WERI-Rb-1 (cell line): ENCODE measurements around the gene LIN7C.

Experiments used
- DNase-seq: peaks from one replicate; pipeline ENCODE4 v3.0.0-alpha.2; 2020
- H3K27ac ChIP-seq: fragments of 250-450 bp; sonication (Bioruptor Pico); 2 replicates; pipeline ENCODE4 v1.5.1; 2020; ENCODE audit warnings: mild to moderate bottlenecking, moderate library complexity
- H3K27me3 ChIP-seq: fragments of 250-450 bp; sonication (Bioruptor Pico); 2 replicates; pipeline ENCODE4 v1.5.1; 2021; ENCODE audit warnings: mild to moderate bottlenecking, low read depth, moderate library complexity; ENCODE audit not compliant: insufficient read depth, severe bottlenecking
- H3K36me3 ChIP-seq: fragments of 250-450 bp; sonication (Bioruptor Pico); 2 replicates; pipeline ENCODE4 v1.5.1; 2020; ENCODE audit warnings: mild to moderate bottlenecking, moderate library complexity
- H3K4me3 ChIP-seq: 2 replicates; pipeline ENCODE4 v1.5.1; 2011; ENCODE audit warnings: low read depth, mild to moderate bottlenecking, control low read depth, low read length
- H3K9me3 ChIP-seq: fragments of 250-450 bp; sonication (Bioruptor Pico); 2 replicates; pipeline ENCODE4 v1.5.1; 2021; ENCODE audit warnings: mild to moderate bottlenecking, moderate library complexity; ENCODE audit not compliant: severe bottlenecking
- CTCF ChIP-seq: IDR thresholded peaks from 2 replicates; pipeline ENCODE4 v1.5.1; 2011; ENCODE audit warnings: low read depth, mild to moderate bottlenecking, control low read depth, inconsistent platforms, low read length

Gene LIN7C

GRCh38 chr11:27505781-27506180, 788 bp downstream of the LIN7C start:
- peaks cover 35% of the 10 kb centered on the region for H3K36me3 ChIP-seq
- H3K27me3 ChIP-seq = no peaks in the 10 kb centered on the region
- peak overlapping the region; percentile 88 for H3K4me3 ChIP-seq
- no peak for DNase-seq
- peak overlapping the region; percentile 91 for H3K27ac ChIP-seq
- no peak for TF ChIP-seq CTCF
- H3K9me3 ChIP-seq = no peaks in the 10 kb centered on the region

- no peak for TF ChIP-seq CTCF
- Histone ChIP-seq H3K27me3 (no peaks in the 10 kb centered on the region), H3K9me3 (no peaks in the 10 kb centered on the region), H3K27ac (no peak overlapping the region), H3K4me3 (no peak overlapping the region), H3K36me3 (peaks cover 48% of the 10 kb centered on the region)
- no peak for DNase-seq
These were observed 2.4 kb downstream of the LIN7C start for GRCh38 chr11:27504205-27504604.

GRCh38 chr11:27501100-27501499, 5.5 kb downstream of the LIN7C start:
- no peak overlapping the region for H3K4me3 ChIP-seq
- no peak overlapping the region for H3K27ac ChIP-seq
- no peak for DNase-seq
- H3K36me3 ChIP-seq = peaks cover 62% of the 10 kb centered on the region
- H3K27me3 ChIP-seq = no peaks in the 10 kb centered on the region
- TF ChIP-seq CTCF = no peak
- H3K9me3 ChIP-seq = no peaks in the 10 kb centered on the region

GRCh38 chr11:27497911-27498310, 8.7 kb downstream of the LIN7C start:
- no peak for DNase-seq
- no peak overlapping the region for H3K4me3 ChIP-seq
- peaks cover 55% of the 10 kb centered on the region for H3K36me3 ChIP-seq
- no peak for TF ChIP-seq CTCF
- no peaks in the 10 kb centered on the region for H3K9me3 ChIP-seq
- no peak overlapping the region for H3K27ac ChIP-seq
- H3K27me3 ChIP-seq = no peaks in the 10 kb centered on the region

GRCh38 chr11:27497284-27497866, 9.2 kb downstream of the LIN7C start:
- H3K36me3 ChIP-seq = peaks cover 54% of the 10 kb centered on the region
- H3K27ac ChIP-seq = no peak overlapping the region
- no peak for DNase-seq

More at GRCh38 chr11:27497284-27497866, 9.2 kb downstream of the LIN7C start:
- Histone ChIP-seq H3K4me3 (no peak overlapping the region), H3K9me3 (no peaks in the 10 kb centered on the region), H3K27me3 (no peaks in the 10 kb centered on the region)
- TF ChIP-seq CTCF = no peak
